IgD-negative memory B cell (primary cell): ENCODE measurements around the gene PIGQ. TPM values are rescaled to one million over a fixed set of nuclear protein-coding genes. Genes with fewer than 3 reads are reported as not detected.

Experiments used
- H3K27ac Mint-ChIP-seq, 3 donors: one replicate each; pipeline ENCODE4 v1.8.0; 2020 to 2022; ENCODE audit warnings: mild to moderate bottlenecking in 3 of 3, mixed read lengths in 3 of 3, moderate library complexity in 1 of 3
- H3K27me3 Mint-ChIP-seq: one replicate; pipeline ENCODE4 v1.8.0; 2021; ENCODE audit warnings: mixed read lengths
- H3K36me3 Mint-ChIP-seq: one replicate; pipeline ENCODE4 v1.8.0; 2020; ENCODE audit warnings: mild to moderate bottlenecking, mixed read lengths
- H3K4me1 Mint-ChIP-seq, 3 donors: one replicate each; pipeline ENCODE4 v1.8.0; 2020 to 2022; ENCODE audit warnings: mixed read lengths in 3 of 3, mild to moderate bottlenecking in 1 of 3
- H3K4me3 Mint-ChIP-seq, 4 donors: one replicate each; pipeline ENCODE4 v1.8.0; 2020 to 2022; ENCODE audit warnings: mild to moderate bottlenecking in 4 of 4, mixed read lengths in 4 of 4, moderate library complexity in 3 of 4
- H3K9me3 Mint-ChIP-seq, 3 donors: one replicate each; pipeline ENCODE4 v1.8.0; 2020 to 2021; ENCODE audit warnings: mixed read lengths in 3 of 3, mild to moderate bottlenecking in 1 of 3
- polyA plus RNA-seq: library from polyadenylated mRNA; unstranded; fragments of 300-500 nt; fragmentation: Illumina TruSeq; gene quantifications from one replicate; pipeline ENCODE4 v1.2.3, GENCODE V29; 2021

Gene PIGQ
- polyA plus RNA-seq, 1 donor from 2014 or later = 18.9 TPM

GRCh38 chr16:529012-529575 is 40.7 kb upstream of the PIGQ start:
- no peaks in the 10 kb centered on the region for H3K9me3 Mint-ChIP-seq
- peaks cover 9 to 17% (median 15%) of the 10 kb centered on the region in 3 donors for H3K4me1 Mint-ChIP-seq
- H3K27me3 Mint-ChIP-seq = no peaks in the 10 kb centered on the region
- H3K36me3 Mint-ChIP-seq = no peaks in the 10 kb centered on the region
- peak overlapping the region; percentile 47 to 86 (median 76) for H3K27ac Mint-ChIP-seq
- H3K4me3 Mint-ChIP-seq = peak overlapping the region; percentile 86 to 95 (median 94)

GRCh38 chr16:530111-530817 is 39.5 kb upstream of the PIGQ start:
- Mint-ChIP-seq H3K36me3 (no peaks in the 10 kb centered on the region), H3K27me3 (no peaks in the 10 kb centered on the region), H3K9me3 (no peaks in the 10 kb centered on the region), H3K4me1 (peaks cover 9 to 17% (median 14%) of the 10 kb centered on the region in 3 donors), H3K27ac (no peak overlapping the region), H3K4me3 (peak overlapping the region; percentile 66 to 95 (median 94))

- Mint-ChIP-seq H3K27me3 (no peaks in the 10 kb centered on the region), H3K36me3 (no peaks in the 10 kb centered on the region), H3K4me1 (peaks cover 1 to 7% (median 6%) of the 10 kb centered on the region in 3 donors), H3K27ac (no peak overlapping the region), H3K4me3 (peak overlapping the region in 1 of 4 donors; percentile 30), H3K9me3 (no peaks in the 10 kb centered on the region)
These were observed 38.2 kb upstream of the PIGQ start for GRCh38 chr16:531494-532125.

GRCh38 chr16:533391-534123 is 36.2 kb upstream of the PIGQ start:
- no peaks in the 10 kb centered on the region for H3K36me3 Mint-ChIP-seq
- H3K4me1 Mint-ChIP-seq = peaks cover 0 to 5% (median 5%) of the 10 kb centered on the region in 3 donors
- no peak overlapping the region for H3K27ac Mint-ChIP-seq
- no peaks in the 10 kb centered on the region for H3K9me3 Mint-ChIP-seq
- no peaks in the 10 kb centered on the region for H3K27me3 Mint-ChIP-seq
- H3K4me3 Mint-ChIP-seq = no peak overlapping the region

DNA sequence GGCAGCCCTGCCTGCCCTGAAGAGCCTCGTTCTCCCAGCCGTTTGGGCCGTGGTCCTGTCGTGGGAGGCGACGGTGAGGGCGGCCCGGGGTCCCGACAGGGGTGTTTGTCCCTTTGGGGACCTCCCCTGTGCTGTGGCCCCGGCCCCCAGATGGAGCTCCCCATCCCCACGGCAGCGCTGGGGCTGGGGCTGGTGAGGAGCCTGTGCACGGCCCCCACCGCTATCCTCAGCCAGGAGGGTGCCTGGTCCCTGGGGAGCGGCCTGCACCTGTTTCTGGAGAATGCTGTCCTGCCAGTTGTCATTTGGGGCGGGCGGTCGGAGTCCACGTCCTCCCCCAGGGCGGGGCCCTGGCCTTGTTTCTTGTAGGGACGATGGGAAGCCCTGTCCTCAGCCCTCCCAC is 35.6 kb upstream of the PIGQ start:
- H3K4me1 Mint-ChIP-seq = peaks cover 0 to 5% (median under 1%) of the 10 kb centered on the region in 3 donors
- no peaks in the 10 kb centered on the region for H3K27me3 Mint-ChIP-seq
- H3K9me3 Mint-ChIP-seq = no peaks in the 10 kb centered on the region
- H3K36me3 Mint-ChIP-seq = no peaks in the 10 kb centered on the region
- H3K4me3 Mint-ChIP-seq = no peak overlapping the region
- no peak overlapping the region for H3K27ac Mint-ChIP-seq

DNA sequence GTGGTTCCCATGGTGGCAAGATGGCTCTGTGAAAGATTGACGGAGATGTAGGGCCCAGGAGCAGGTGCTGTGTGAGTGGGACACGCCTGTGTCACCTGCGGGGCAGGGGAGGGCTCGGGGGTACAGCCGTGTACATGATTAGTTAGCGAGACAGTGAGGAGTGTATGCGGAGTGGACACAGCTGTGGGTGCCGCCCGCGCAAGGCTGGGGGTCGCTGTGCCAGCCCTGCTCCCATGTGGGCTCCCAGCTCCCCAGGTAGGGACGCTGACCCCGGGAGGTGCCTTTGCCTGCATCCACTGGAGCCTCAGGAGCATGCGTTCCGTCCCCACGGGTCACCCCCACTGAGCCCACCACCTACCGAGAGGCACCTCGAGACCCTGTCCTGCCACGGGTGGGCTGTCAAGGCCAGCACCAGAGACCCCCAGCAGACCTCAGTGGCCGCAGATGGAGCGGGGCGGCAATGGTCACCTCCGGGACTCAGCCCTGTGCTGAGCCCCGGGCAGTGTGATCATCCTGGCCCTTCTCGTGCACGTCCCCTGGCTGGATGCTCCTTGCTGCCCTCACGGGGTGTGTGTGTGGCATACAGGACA is 34.8 kb upstream of the PIGQ start:
- H3K27me3 Mint-ChIP-seq = no peaks in the 10 kb centered on the region
- peaks cover 0 to 2% (median 0%) of the 10 kb centered on the region in 3 donors for H3K4me1 Mint-ChIP-seq
- H3K9me3 Mint-ChIP-seq = no peaks in the 10 kb centered on the region
- no peak overlapping the region for H3K27ac Mint-ChIP-seq
- no peaks in the 10 kb centered on the region for H3K36me3 Mint-ChIP-seq
- H3K4me3 Mint-ChIP-seq = no peak overlapping the region

GRCh38 chr16:535446-536405 is 34.0 kb upstream of the PIGQ start:
- H3K9me3 Mint-ChIP-seq = no peaks in the 10 kb centered on the region

GRCh38 chr16:536746-537145 is 33.0 kb upstream of the PIGQ start:
- no peaks in the 10 kb centered on the region for H3K36me3 Mint-ChIP-seq
- no peaks in the 10 kb centered on the region for H3K9me3 Mint-ChIP-seq
- H3K27me3 Mint-ChIP-seq = no peaks in the 10 kb centered on the region
- no peaks in the 10 kb centered on the region for H3K4me1 Mint-ChIP-seq
- H3K4me3 Mint-ChIP-seq = no peak overlapping the region
- no peak overlapping the region for H3K27ac Mint-ChIP-seq

More at GRCh38 chr16:535446-536405, 34.0 kb upstream of the PIGQ start:
- Mint-ChIP-seq H3K36me3 (no peaks in the 10 kb centered on the region), H3K27me3 (no peaks in the 10 kb centered on the region), H3K4me1 (no peaks in the 10 kb centered on the region), H3K27ac (no peak overlapping the region), H3K4me3 (no peak overlapping the region)

- no peak overlapping the region for H3K4me3 Mint-ChIP-seq
- no peaks in the 10 kb centered on the region for H3K9me3 Mint-ChIP-seq
- H3K36me3 Mint-ChIP-seq = no peaks in the 10 kb centered on the region
- H3K27ac Mint-ChIP-seq = no peak overlapping the region
- no peaks in the 10 kb centered on the region for H3K4me1 Mint-ChIP-seq
- no peaks in the 10 kb centered on the region for H3K27me3 Mint-ChIP-seq
These were observed 32.1 kb upstream of the PIGQ start for GRCh38 chr16:537415-538335.

- Mint-ChIP-seq H3K9me3 (no peaks in the 10 kb centered on the region), H3K4me1 (no peaks in the 10 kb centered on the region), H3K4me3 (no peak overlapping the region), H3K27me3 (no peaks in the 10 kb centered on the region), H3K36me3 (peaks cover 2% of the 10 kb centered on the region), H3K27ac (no peak overlapping the region)
These were observed 29.8 kb upstream of the PIGQ start for GRCh38 chr16:539901-540530.

GRCh38 chr16:540645-541340 is 29.0 kb upstream of the PIGQ start:
- Mint-ChIP-seq H3K27ac (no peak overlapping the region), H3K4me3 (no peak overlapping the region), H3K4me1 (peaks cover 0 to 1% (median 0%) of the 10 kb centered on the region in 3 donors), H3K36me3 (peaks cover 4% of the 10 kb centered on the region), H3K27me3 (no peaks in the 10 kb centered on the region), H3K9me3 (no peaks in the 10 kb centered on the region)

DNA sequence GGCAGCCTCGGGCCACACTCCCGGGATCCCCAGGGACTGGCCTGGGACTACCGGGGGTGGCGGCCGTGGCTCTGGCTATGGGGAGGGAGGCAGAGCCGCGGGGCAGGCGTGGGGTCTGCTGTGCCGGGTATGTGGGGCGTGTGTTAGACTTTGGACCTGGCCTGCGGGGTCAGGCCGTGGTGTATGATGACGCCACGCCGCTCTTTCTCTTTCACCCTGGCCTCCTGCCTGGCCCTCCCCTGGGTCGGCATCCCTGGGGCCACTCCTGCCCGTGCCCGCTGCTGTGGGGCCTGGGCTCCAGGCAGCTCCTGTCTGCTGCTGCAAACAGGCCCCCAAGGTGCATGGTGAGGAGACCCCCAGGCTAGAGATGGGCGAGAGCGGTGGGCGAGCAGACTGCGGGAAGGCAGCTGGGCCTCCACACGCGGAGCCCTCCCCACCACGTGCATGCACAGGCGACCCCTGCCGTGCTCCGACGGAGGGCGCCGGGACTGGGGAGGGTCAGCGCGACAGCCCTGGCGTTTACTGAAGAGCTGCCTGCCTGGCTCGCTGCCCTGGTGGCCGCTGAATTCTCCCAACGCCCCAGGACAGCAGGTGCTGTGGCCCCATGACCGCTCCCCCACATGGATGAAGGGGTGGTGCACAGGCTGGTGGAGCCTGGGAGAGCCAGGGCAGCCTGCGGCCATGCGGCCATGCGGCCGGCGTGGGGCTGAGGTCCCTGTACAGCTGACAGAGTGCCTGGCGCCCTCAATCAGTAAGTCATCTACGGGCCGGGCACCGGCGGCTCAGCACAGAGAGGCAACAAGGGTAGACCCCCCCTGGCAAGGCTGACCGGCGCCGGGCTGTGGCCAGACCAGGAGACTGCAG is 26.2 kb upstream of the PIGQ start:
- Mint-ChIP-seq H3K27ac (no peak overlapping the region), H3K27me3 (no peaks in the 10 kb centered on the region), H3K36me3 (peaks cover 4% of the 10 kb centered on the region), H3K9me3 (no peaks in the 10 kb centered on the region), H3K4me1 (peaks cover 0 to 1% (median 0%) of the 10 kb centered on the region in 3 donors), H3K4me3 (no peak overlapping the region)
